ENCODE data around the gene PKD2L1.

PKD2L1 gene

GRCh38 chr10:100265821-100266485, 64.1 kb downstream of the PKD2L1 start:
- Mint-ChIP-seq H3K9me3 (no peaks in the 10 kb centered on the region), H3K27me3 (no peaks in the 10 kb centered on the region), H3K27ac (peak overlapping the region; percentile 98), H3K4me3 (peak overlapping the region; percentile 36), H3K4me1 (ENCODE audit: low read depth) (peaks cover 35% of the 10 kb centered on the region), H3K36me3 (ENCODE audit: low read depth) (peaks cover 42% of the 10 kb centered on the region)
- intact Hi-C loops (cut with micrococcal nuclease), result no loop called here

DNA sequence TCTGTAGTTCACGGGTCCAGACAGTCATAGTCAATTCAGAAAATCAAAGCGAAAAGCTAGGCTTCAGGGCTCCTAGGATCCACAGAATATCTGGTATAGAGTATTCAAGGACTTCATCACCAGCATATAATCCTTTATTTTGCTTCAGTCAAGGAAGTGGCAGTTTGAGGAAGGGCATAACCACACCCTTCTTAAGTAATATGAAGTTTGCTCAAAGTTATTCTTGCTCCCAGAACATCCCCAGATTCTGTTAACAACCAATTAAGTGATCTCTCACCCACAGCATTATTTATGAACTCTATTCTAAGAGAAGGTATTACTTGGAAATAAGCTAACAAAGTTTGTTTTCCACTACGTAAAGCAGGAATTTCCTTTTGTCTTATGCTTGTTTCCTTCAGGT, 75.8 kb downstream of the PKD2L1 start:
- Mint-ChIP-seq H3K4me3 (no peak overlapping the region), H3K4me1 (ENCODE audit: low read depth) (peaks cover 61% of the 10 kb centered on the region), H3K27ac (peak overlapping the region; percentile 81), H3K9me3 (no peaks in the 10 kb centered on the region), H3K27me3 (no peaks in the 10 kb centered on the region), H3K36me3 (ENCODE audit: low read depth) (peaks cover 80% of the 10 kb centered on the region)
- intact Hi-C loops (cut with micrococcal nuclease), result no loop called here

GRCh38 chr10:100253041-100253440, 77.0 kb downstream of the PKD2L1 start:
- Mint-ChIP-seq H3K36me3 (ENCODE audit: low read depth) (peaks cover 80% of the 10 kb centered on the region), H3K4me3 (no peak overlapping the region), H3K4me1 (ENCODE audit: low read depth) (peaks cover 49% of the 10 kb centered on the region), H3K27ac (peak overlapping the region; percentile 81), H3K27me3 (no peaks in the 10 kb centered on the region), H3K9me3 (no peaks in the 10 kb centered on the region)
- intact Hi-C loops (cut with micrococcal nuclease), result no loop called here

GRCh38 chr10:100248820-100249219, 81.2 kb downstream of the PKD2L1 start:
- no peaks in the 10 kb centered on the region for H3K9me3 Mint-ChIP-seq
- H3K27ac Mint-ChIP-seq, result no peak overlapping the region
- peaks cover 9% of the 10 kb centered on the region for H3K4me1 Mint-ChIP-seq (ENCODE audit: low read depth)
- peaks cover 84% of the 10 kb centered on the region for H3K36me3 Mint-ChIP-seq (ENCODE audit: low read depth)
- H3K4me3 Mint-ChIP-seq, result no peak overlapping the region
- intact Hi-C loops (cut with micrococcal nuclease), result no loop called here
- no peaks in the 10 kb centered on the region for H3K27me3 Mint-ChIP-seq

- Mint-ChIP-seq H3K36me3 (ENCODE audit: low read depth) (peaks cover 98% of the 10 kb centered on the region), H3K27me3 (no peaks in the 10 kb centered on the region), H3K27ac (no peak overlapping the region), H3K4me1 (ENCODE audit: low read depth) (no peaks in the 10 kb centered on the region), H3K4me3 (no peak overlapping the region), H3K9me3 (no peaks in the 10 kb centered on the region)
- intact Hi-C loops (cut with micrococcal nuclease), result no loop called here
Measured at GRCh38 chr10:100245484-100246220, 84.4 kb downstream of the PKD2L1 start.

DNA sequence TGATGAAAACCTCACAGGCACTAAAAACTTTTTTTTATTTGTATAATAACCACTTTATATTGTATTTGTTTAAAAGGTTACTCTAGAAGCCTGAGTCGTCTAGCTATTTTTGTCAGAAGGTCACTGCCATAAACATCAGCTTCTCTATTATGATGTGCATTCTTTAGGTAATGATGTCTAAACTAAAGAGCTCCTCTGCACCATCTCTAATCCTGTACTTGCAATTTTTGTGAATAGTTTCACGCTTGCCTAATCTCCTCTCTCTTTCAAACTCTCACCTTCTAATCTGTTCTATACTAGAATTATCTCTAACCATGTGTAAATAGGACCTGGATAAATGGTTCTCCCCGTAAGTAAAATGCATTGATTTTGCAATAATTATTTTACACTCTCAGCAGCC, 90.2 kb downstream of the PKD2L1 start:
- Mint-ChIP-seq H3K4me1 (ENCODE audit: low read depth) (peaks cover 11% of the 10 kb centered on the region), H3K9me3 (no peaks in the 10 kb centered on the region), H3K27me3 (no peaks in the 10 kb centered on the region), H3K27ac (peak overlapping the region; percentile 17), H3K36me3 (ENCODE audit: low read depth) (peaks cover 100% of the 10 kb centered on the region), H3K4me3 (no peak overlapping the region)
- intact Hi-C loops (cut with micrococcal nuclease), result no loop called here

GRCh38 chr10:100238429-100238828, 91.6 kb downstream of the PKD2L1 start:
- Mint-ChIP-seq H3K4me1 (ENCODE audit: low read depth) (peaks cover 11% of the 10 kb centered on the region), H3K9me3 (no peaks in the 10 kb centered on the region), H3K27ac (peak overlapping the region; percentile 59), H3K27me3 (no peaks in the 10 kb centered on the region), H3K4me3 (no peak overlapping the region), H3K36me3 (ENCODE audit: low read depth) (peaks cover 99% of the 10 kb centered on the region)
- intact Hi-C loops (cut with micrococcal nuclease), result no loop called here
